HEK293T (cell line): Measurements from ENCODE around the gene CHD2.

Experiments used
- ARNT ChIP-seq: fragments of 450-650 bp; IDR thresholded peaks from 2 replicates; pipeline ENCODE4 v1.6.1; 2017; ENCODE audit warnings: mild to moderate bottlenecking
- BHLHE40 ChIP-seq: fragments of 450-650 bp; IDR thresholded peaks from 2 replicates; pipeline ENCODE4 v1.6.1; 2016; ENCODE audit warnings: mild to moderate bottlenecking, moderate library complexity, borderline replicate concordance
- CTBP1 ChIP-seq: fragments of 450-650 bp; IDR thresholded peaks from 2 replicates; pipeline ENCODE4 v1.6.1; 2016; ENCODE audit warnings: borderline replicate concordance
- FOXA1 ChIP-seq: fragments of 450-650 bp; IDR thresholded peaks from 2 replicates; pipeline ENCODE4 v1.6.1; 2016; ENCODE audit warnings: mild to moderate bottlenecking
- FOXM1 ChIP-seq: fragments of 450-650 bp; IDR thresholded peaks from 2 replicates; pipeline ENCODE4 v1.6.1; 2017; ENCODE audit warnings: mild to moderate bottlenecking, borderline replicate concordance
- HDGF ChIP-seq: fragments of 450-650 bp; IDR thresholded peaks from 2 replicates; pipeline ENCODE4 v1.6.1; 2017; ENCODE audit warnings: antibody characterized with exemption, borderline replicate concordance
- L3MBTL2 ChIP-seq: fragments of 450-650 bp; conservative IDR thresholded peaks from 2 replicates; pipeline ENCODE4 v1.6.1; 2016; ENCODE audit warnings: mild to moderate bottlenecking
- NFRKB ChIP-seq: fragments of 450-650 bp; IDR thresholded peaks from 2 replicates; pipeline ENCODE4 v1.6.1; 2016; ENCODE audit warnings: mild to moderate bottlenecking, moderate library complexity
- SUZ12 ChIP-seq: fragments of 450-650 bp; IDR thresholded peaks from 2 replicates; pipeline ENCODE4 v1.6.1; 2016; ENCODE audit warnings: mild to moderate bottlenecking
- TARDBP ChIP-seq: fragments of 450-650 bp; IDR thresholded peaks from 2 replicates; pipeline ENCODE4 v1.6.1; 2016
- ZNF384 ChIP-seq: fragments of 450-650 bp; IDR thresholded peaks from 2 replicates; pipeline ENCODE4 v1.6.1; 2016

- TF ChIP-seq BHLHE40 = no peak
- no peak for TF ChIP-seq ARNT
- no peak for TF ChIP-seq NFRKB
- TF ChIP-seq HDGF = no peak
- no peak for TF ChIP-seq FOXA1
- TF ChIP-seq TARDBP = no peak
- TF ChIP-seq FOXM1 = no peak
- TF ChIP-seq CTBP1 = no peak
- no peak for TF ChIP-seq SUZ12
- TF ChIP-seq L3MBTL2 = no peak
- TF ChIP-seq ZNF384 = no peak
These were observed 44.9 kb downstream of the CHD2 start for GRCh38 chr15:92944946-92945521.
